ENCODE measurements around the gene CPPED1.

The CPPED1 gene

GRCh38 chr16:12778726-12779125 lies 25.0 kb downstream of the CPPED1 start (continued):
- TF ChIP-seq ZNF398 (tag by site-specific recombination; IDR thresholded peaks at IDR 0.05) (no peak), KLF17 (tag by site-specific recombination; IDR thresholded peaks at IDR 0.05) (no peak), CTCF (tag by site-specific recombination; IDR thresholded peaks at IDR 0.05) (no peak)

- no peaks in the 10 kb centered on the region for H3K4me1 ChIP-seq (ENCODE audit: control insufficient read depth, insufficient read depth, low read length)
- H3K27ac ChIP-seq (ENCODE audit: extremely low read depth, low read depth, low read length) = no peak overlapping the region
- no peaks in the 10 kb centered on the region for H3K9me3 ChIP-seq (ENCODE audit: control insufficient read depth, insufficient read depth, low read depth, low read length)
- ChIA-PET CTCF (no interaction called here), POLR2A (no interaction called here)
- H3K36me3 ChIP-seq (ENCODE audit: control insufficient read depth in 2 of 2, insufficient read depth in 1 of 2, low read length in 2 of 2) = peaks cover 0 to 10% of the 10 kb centered on the region in 2 experiments; a peak in 2 of 3 replicates
- TF ChIP-seq ZNF560 (tag by site-specific recombination; IDR thresholded peaks at IDR 0.05; ENCODE audit: borderline replicate concordance) (no peak), HOXC10 (CRISPR knock-in tag; IDR thresholded peaks at IDR 0.05) (no peak), ZNF10 (tag by site-specific recombination; IDR thresholded peaks at IDR 0.05) (no peak), ZNF449 (tag by site-specific recombination; IDR thresholded peaks at IDR 0.05) (no peak), GLI2 (tag by site-specific recombination; IDR thresholded peaks at IDR 0.05; ENCODE audit: borderline replicate concordance, low read depth) (no peak), ZNF529 (tag by site-specific recombination; IDR thresholded peaks at IDR 0.05; ENCODE audit: insufficient replicate concordance) (no peak), ZNF341 (tag by site-specific recombination; IDR thresholded peaks at IDR 0.05; ENCODE audit: low read depth) (no peak), ZNF571 (tag by site-specific recombination; IDR thresholded peaks at IDR 0.05) (no peak), ZNF155 (tag by site-specific recombination; IDR thresholded peaks at IDR 0.05) (no peak), ZNF558 (tag by site-specific recombination; IDR thresholded peaks at IDR 0.05) (no peak), HOXA7 (CRISPR knock-in tag; IDR thresholded peaks at IDR 0.05; ENCODE audit: borderline replicate concordance) (no peak), ZNF23 (tag by site-specific recombination; IDR thresholded peaks at IDR 0.05; ENCODE audit: borderline replicate concordance) (no peak), GFI1B (tag by site-specific recombination; IDR thresholded peaks at IDR 0.05) (no peak), ZNF19 (tag by site-specific recombination; IDR thresholded peaks at IDR 0.05; ENCODE audit: low read depth) (no peak), ZBTB10 (tag by site-specific recombination; IDR thresholded peaks at IDR 0.05) (no peak), SCRT1 (tag by site-specific recombination; IDR thresholded peaks at IDR 0.05; ENCODE audit: borderline replicate concordance) (no peak)
- H3K4me3 ChIP-seq (ENCODE audit: low read depth, low read length) = no peak overlapping the region
Observed at GRCh38 chr16:12775656-12776236, 27.9 kb downstream of the CPPED1 start.
